ENCODE data around the gene HYAL1.
A peak's percentile ranks its signal among the peaks of the same experiment; 100 is the strongest.

HYAL1 gene

DNA sequence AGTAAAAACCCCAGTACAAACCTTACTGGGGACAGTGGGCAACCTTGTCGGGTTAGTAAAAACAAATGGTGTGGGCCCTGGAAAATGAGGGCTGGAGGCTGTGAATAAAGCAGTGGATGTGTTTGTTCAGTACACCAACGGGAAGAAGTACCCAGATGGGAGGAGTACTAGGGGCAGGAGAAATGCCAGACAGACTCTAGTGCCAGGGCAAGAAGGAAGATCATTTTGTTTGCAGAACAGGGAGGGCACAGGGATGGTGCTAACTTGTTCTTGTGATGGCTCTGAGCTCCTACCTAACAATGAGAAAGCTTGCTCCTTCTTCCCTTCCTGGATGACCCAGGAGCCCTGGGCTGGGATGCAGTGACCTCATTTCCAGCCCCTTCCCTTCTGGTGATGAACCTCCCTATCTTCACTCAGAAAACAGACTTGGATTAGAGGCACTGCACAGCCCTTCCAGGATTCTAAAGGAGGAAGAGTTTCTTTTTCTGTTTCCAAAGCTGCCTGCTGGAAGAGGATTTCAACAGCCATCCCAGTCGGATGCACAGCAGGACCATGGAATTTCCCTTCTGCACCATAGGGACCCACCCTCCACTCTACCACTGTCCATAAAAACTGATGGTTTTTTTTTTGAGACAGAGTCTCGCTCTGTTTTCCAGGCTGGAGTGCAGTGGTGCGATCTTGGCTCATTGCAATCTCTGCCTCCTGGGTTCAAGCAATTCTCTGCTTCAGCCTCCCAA, 31.1 kb upstream of the HYAL1 start:
- DNase-seq = no peak

DNA sequence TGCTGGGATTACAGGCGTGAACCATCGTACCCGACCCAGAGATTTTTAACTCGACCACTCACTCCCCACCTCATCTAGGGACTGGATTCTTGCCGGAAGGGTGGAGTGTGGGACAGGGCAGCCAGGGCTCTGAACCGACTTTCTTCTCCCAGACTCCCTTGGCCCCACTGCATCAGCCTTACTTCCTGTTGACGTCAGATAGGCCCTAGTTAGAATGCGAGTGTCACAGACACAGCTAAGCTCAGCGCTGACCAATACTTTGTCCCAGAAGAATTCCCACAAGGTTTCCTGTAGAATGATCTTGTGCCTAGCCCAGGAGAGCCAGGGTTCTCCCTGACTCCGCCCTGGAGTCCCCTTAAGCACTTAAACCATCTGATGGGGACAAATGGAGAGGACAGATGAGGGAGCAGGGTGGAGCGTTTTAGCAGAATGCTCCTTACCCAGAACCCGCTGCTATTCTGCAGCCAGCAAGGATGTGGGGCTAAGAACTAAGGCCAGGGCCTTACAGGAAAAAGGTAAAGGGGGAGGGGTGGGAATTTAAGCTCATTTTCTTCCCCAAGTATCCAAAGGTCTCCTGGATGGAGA, 30.5 kb upstream of the HYAL1 start:
- DNase-seq = no peak

DNA sequence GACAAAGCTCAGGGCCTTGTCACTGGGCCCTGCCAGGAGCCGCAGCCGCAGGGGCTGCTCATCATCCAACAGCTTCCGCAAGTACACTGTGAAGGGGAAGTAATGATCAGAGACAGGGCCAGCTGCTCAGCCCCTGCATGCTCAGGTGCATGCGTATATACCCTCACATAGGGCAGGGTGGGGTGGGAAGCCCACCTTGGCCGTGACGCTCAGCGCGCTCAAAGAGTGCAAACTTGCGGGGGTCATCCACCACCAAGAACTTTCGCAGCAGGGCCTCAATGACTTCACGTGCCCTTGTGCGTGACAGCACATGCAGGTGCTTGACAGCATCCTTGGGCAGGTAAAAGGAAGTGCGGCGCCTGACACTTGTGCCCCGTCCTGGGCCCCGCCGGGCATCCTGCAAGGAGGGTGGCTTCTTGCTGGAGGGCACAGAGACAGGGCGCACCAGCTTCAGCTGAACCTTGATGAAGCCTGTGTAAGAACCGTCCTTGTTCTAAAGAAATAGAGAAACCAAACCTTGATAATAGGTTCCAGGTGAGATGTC, 28.1 kb upstream of the HYAL1 start:
- no peak for DNase-seq

DNA sequence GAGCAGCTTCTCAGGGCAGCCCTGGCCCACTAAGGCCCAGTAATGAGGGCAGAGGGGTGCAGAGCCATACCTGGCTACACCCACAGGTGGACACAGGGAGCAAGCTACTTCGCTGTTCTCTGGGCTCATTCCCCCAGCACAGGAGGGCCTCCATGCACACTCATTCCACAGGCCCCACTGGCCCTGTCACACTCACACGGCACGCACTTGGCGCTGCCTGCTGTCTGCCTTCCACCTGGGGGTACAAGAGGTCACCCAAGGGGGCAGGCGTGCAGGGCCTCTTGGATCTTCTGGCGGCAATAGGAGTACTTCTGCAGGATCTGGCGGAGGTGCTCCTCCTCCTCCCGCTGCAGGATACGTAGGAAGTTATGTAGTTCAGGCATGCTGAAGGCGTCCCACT, 27.0 kb upstream of the HYAL1 start:
- DNase-seq = no peak

DNA sequence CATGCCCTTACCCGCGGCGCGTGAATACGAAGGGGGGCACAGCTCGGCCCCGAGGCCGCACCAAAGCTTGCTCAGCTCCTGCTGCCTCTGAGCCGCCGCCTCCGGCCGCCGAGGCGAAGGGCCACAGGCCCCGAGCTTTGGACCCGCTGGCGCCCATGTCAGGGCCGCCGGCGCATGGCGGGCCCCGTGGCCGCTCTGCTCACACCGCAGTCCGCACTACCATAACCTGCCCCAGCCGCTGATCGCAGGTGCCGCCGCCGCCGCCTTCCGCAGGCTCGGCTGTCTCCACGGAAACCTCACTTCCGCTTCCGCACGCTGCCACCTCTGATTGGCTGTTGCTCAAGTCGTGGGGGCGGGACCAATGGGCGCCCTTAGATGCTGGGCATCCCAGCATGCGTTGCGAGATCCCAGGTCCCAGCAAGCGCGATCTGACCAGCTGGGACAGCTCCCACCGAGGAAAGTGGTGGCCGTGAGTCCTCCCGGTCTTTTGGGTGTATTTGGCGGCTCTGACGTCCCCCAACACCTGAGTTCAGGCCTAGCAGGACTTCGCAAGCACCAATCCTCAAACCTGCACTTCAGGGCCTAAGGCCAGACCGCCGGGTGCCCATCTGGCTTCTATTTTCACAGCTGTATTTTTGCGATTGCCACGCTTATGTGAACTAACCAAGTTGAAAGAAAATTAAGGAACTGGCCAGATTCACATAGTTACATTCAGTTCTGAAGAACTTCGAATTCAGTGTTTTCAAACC, 24.7 kb upstream of the HYAL1 start, which contains the start of gene TUSC2:
Gene TUSC2, minus strand, starts transcription at position 281 of the 749 bp plus-strand sequence. Its CDS starts 124 bp downstream, at position 157.
- DNase-seq = peak; percentile 64

DNA sequence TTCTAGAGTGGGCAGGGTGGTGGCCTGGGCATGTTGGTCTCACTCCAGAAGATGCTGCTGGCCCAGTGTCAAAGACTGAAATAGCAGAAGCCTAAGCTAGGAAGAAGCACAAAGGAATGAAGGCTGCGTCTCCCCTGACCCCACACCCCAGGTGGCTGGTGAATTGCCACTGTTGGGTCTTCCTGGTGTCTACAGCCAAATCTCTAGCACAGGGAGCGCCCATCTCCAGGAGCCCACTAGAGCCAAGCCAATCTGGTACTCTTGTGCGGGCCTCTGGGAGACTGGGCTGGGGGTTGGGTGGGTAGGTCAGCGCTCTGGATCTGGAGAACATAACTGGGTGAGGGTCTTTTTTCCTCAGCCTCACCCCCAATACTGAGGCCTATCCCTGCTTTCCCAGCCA, 23.8 kb upstream of the HYAL1 start:
- DNase-seq = no peak

DNA sequence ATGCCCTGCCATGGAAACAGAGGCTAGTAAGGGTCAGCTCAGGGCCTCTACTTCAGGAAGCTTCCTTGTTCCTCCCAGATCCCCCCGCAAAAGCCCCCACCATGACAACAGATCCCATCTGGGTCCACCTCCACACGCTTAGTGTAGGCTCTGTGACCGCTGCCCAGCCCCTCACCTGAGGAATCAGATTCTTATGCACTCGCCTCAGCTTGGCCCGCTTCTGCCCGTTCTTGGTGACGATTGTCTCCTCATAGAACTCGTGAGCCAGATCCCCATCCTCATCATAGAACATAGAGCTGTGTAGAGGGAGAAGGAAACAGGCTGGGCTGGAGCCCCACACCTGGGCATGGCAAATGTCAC, 22.8 kb upstream of the HYAL1 start:
- DNase-seq = no peak

DNA sequence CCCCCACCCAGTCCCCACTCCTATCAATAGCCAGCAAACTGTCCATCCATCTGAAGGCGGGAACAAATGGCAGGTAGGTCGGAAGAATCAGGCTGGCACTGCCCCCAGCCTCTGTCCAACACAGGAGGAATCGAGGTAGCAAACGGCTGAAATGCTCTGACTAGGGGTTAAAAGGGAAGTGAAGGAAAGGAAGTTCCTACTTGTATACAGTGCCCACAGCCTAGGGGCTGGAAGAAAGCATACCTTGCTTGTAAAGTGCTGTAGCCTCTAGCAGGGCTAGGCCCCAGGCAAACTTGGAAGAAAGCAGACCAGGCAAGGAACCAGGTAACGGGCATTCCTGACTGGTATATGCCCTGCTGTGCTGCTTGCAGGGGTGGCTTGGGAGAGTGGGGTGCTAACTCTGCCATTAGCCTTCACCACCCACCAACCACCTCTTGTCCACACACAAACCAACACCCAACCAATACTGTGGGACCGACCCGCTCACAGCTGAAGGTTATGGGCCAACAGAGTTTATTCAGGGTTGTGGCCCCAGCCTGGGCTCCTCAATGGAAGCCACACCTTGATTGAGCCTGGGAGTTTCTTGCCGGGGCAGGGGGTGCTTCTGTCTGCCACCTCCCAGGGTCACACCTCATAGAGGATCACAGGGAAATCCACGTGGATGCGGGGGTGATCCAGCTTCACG, 22.3 kb upstream of the HYAL1 start:
- DNase-seq = no peak

DNA sequence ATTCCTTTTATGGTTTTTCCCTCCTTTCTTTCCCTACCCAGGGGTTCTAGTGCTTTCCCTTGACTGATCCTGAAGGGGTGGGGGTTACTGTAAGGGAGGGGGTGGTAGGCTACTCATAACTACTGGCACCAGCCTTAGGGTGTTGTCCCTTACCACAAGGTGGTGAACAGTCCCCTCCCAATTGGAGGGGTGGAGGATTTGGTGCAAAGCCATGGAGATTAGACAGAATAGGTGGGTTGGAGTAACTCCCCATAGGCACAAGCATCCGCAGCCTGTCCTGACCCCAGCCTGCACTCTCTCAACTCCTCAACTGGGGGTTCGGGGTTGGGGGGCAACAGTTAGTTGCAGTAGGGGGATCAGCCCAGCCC, 21.7 kb upstream of the HYAL1 start:
- no peak for DNase-seq

DNA sequence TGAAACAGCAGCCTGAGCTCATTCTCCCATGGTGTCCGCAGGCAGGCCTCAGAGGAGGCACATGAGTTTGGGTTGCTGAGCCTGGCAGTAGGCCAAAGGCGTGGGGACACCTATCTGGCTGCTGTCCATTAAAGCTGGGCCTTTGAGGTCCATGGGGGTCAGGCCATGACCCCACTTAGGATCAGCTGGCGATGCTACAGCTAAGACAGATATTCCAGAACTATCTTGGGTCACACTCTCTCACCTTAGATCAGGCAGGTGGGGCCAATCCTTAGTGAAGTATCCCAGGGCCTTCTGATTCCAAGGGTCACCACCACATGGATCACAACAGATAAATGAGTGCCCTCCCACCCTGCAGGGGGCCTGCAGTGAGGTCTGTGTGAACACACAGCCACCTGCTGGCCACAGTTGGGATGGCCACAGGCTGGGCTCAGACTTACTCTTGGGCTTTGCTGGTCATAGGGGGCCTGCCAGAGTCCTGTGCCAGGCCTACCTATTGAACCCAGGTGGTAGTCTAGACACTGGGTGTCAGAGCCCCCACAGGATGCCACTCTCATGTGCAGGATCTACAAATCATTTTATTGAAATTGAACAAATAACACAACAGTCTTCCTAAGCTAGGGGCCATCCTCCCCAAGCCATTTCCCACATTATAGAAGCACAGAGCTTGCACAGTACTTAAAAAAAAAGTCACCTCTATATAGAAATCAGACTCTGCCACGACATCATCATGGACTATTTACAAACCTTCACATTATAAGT, 21.2 kb upstream of the HYAL1 start:
- peak; percentile 19 for DNase-seq

DNA sequence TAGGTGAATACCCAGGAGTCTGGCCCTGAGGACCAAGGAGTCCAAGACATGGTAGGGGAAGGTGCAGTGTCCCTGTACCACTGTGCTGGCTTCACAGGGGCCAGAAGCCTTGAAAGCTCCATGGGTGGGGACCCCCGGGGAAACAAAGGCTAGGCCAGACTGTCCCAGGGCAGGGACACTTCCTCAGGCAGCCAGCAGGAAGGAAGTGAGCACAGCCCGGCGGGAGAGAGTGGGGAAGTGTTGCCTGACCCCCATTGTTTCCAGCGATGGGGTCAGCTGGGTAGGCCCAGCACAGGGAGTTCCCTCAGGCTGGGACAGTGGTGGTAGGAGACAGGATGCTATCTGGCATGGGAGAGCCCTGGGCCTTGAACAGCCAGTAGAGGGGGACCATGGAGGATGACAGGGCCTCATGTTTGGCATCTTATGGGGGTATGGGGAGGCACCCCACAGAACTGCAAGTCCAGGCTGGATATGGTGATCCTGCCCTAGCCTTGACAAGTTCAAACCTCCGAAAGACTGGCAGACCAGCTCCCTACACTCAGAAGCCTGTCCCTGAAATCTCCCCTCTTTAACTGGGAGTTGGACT, 20.3 kb upstream of the HYAL1 start:
- no peak for DNase-seq

DNA sequence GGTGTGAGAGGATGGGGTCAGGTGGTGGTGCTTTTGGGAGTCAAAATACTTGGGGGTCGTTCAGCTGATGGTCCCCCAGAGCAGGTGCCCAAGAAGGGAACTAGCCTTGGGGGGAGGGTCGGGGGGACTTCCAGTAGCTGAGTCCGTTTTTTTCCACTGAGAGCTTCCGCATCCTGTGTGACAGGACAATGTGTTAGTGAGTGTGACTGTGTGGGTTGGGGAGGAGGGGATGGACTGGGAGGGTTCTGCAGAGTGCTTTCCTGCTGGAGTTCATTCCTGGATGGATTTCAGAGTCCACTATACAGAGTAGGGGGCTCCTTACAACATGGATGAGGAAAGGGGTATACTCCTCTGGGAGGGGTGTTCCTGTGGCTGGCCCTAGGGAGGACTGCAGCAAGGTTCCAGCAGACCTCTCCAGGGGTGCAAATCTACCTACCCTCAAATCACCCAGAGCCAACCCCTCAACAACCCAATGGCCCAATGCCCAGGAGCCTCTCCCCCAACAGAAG, 19.8 kb upstream of the HYAL1 start:
- no peak for DNase-seq

DNA sequence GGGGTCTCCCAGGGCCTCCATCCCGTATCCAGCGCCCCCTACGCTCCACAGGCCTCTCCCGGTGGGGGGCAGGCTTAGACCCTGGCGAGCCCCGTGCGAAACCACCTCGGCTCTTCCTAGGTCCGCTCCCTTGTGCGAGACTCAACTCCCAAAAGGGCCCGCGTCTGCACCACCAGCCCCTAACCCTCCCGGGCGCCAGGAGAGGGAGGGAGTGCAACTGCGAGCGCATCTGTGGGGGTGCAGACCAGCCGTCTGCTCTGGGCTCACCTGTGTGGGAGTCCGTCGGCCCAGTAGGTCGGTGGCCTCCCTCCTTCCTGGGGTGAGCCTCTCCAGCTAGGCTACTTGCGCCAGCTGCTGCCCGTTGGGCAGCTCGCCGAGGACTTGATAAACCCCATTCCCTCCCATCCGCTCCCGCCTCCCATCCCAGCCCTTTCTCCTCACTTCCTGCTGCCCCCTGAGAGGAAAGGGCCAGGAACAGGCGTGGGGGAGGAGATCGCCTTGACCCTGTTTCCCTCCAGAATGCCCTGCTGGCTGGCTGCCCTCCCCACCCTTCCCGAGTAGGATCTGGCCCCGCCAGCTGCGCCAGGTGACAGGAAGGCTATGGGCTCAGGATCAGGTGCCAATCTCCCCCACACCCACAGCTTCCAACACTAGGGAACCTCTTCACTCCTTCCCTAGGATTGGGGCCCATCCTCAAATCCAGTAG, 19.2 kb upstream of the HYAL1 start, which contains the start of gene HYAL2:
Gene HYAL2, minus strand, starts transcription at position 360 of the 706 bp plus-strand sequence. CDS start 2,256 bp downstream, outside the sequence.
- no peak for DNase-seq

DNA sequence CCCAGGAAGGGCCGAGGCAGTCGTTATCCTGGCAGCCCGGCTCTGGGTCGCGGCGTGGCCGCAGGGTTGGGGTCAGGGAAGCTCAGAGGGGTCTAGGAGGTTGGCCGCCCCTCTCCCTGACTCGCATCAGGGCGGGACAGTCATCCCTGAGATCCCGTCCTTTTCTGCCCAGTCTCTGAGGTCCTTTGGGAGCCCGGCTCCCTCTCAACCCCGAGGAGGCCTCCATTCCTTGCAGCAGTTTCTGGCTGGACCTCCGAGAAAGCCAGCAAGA, 18.7 kb upstream of the HYAL1 start:
- DNase-seq = no peak

DNA sequence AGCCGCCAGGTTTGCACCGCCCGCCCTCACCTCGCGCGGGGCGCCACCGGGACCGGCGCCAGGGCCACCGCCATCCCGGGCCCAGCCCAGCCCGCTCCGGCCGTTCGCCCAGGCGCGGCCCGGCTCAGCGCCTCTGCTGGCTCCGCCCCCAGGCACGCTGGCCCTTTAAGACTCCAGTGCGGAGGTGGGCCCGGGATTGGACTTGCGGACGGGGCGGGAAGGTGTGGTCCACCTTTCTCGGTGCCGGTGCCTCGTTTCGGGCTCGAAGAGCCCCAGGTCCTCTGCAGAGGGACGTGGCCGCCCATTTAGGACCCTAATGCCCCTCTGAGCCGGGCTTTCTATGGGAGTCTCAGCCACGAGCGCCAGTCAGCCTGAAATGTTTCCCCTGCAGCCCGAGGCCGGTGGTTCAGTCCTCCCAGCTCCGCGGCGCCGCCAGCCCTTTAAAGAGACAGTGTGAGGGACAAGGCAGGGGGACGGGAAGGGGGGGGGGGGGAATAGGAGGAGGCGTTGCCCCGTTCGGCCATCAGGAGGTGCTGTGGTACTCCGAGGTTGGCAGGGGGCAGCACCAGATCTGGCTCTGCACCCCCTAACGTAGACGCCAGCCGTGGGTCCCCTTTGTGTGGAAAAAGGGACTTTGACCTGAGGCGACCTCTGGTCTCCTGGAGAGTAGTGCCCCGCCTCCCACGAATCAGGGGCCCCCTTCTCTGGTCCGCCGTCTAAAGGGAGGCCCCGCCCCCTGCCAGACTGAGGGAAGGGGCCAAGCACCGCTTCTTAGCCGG, 18.2 kb upstream of the HYAL1 start:
- DNase-seq = peak; percentile 9

DNA sequence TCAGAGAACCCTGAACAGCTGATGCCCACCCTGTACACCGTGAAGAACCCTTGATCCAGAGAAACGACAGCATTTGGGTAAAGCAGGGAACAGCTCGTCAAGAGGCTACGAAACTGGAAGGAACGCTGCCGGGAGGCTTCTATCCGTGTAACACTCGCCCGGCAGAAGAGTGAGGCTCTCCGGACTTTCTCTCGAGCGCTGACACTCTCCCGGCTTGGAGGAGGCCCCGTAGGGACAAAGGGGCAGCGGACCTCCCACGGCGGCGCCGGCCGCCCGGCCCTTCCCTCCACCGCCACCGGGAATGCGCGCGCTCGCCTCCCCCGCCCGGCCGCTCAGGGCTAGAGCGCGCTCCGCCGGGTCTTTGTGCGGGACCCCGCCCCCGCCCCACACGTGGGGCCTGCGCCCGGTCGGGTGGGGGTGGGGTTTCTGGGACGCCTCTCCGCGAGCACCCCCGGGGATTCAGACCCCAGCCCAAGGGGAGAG, 17.5 kb upstream of the HYAL1 start:
- no peak for DNase-seq

DNA sequence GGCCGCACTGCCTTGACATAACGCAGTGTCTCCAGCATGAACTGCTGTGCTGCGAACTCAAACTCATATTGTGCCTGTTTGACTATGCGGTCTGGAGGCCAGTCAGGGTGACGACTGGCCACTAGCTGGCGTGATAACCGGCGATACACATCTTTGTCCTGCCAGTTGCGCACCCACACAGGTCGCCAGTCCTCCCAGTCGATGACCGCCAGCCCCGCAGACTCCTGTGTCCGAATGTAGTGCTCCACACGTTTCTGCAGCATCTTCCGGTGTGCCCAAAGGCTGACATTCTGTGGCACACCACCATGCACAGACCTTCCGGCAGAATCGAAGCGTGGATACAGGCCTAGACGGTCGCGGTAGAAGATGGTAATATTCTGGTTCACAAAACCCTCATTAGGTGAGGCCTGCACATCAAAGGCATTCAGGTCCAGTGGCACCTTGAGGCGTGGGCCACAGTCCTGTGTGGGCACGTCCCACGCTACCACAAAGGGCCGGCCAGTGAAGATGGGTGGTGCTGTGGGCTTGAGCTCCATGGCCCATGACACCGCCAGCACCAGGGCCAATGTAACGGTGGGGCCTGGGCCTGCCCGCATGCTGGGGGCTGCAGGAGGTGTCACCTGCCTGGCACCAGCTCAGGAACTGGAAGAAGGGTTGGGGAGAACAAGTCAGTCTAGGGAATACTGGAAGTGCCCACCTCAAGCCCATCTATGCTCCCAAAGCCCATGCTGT, 16.7 kb upstream of the HYAL1 start:
- DNase-seq = no peak

DNA sequence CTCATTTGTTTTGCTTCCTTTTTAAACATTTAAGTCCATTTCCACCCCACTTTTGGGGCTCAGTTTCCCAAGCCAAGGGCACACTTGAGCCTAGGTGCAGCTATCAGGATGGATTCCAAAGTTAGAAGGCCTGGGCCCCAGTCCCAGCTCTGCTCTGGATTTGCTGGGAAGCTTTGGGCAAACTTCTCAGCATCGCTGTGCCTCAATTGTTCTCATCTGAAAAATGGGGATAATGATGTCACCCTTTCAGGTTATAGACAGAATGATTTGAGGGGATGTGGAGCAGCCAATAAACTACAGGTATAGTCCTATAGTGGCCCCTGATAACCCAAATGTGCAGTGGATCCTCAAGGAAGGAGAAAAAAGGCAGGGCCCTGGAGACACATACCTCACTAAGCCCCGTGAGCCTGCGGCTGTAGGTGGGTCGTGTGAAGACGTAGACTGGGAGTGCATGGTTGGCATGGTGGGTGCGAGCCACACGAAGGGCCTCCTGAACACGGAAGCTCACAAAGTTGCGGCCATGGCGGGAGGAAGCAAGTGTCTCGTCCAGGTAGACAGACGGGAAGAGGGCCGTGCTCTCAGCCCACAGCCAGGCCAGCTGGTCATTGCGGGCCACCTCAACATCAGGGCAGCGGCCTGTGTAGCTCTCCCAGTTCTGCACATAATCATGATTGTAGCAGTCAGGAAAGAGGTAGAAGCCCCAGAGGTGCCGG, 16.0 kb upstream of the HYAL1 start:
- DNase-seq = no peak

DNA sequence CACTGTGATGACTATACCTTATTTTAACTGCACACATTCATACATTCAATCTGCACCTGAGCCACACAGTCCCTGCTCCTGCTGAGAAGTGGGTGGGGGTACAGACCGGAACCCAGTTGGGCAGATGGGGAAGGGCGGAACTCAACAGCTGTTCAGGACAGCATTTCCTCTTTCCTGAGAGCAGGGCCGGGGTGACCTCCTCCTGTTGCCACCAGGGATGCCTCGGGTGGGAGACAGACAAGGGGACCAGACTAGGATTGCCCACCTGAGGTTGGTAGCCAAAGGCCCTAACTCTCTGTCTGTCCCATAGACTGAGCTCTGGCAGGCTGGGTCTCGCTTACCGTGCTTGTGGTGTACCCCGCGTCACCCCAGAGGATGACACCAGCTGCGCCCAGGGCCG, 15.2 kb upstream of the HYAL1 start:
- DNase-seq = no peak
